ENCODE measurements around the gene KCNJ11.

DNA sequence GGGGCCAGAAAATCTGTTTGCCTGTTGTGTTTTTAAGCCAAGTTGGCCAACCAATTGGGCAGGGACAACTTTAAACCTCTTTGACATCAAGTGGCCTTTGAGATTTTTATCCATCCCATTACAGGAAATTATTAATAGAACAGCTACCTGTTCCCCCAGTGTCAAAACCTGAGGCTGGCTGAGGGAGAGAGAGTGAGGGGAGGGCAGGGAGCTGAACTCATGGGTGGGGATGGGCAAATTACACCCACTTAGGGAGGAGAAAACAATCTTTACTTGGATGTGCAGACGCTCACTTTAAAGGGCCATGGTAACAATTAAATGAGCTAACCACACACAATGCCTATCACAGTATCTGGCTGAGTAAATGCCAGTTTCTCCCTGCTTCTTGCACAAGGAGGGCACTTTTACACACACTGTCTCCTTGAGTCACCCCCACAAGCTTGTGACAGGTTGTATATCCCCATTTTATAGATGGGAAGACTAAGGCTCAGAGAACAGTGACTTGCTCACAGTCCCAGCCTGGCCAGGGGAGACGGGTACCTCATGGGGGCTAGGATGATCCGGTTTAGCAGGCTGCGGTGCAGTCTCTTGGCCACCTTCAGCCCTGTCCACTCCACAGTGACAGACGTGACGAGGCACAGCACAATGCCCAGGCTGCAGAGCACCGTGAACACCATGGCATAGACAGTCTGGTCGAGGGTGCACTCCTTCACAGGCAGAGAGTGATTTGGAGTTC is 17.8 kb upstream of the KCNJ11 start:
- TF ChIP-seq GATA2 (IDR thresholded peaks at IDR 0.05; ENCODE audit: low read depth, low read length) (no peak), GATA3 (IDR thresholded peaks at IDR 0.05; ENCODE audit: low read depth, low read length) (no peak)
